C4-2B (cell line): Measurements from ENCODE around the gene RXRA.

Experiments used
- CTCF ChIP-seq: fragments of 450-650 bp; conservative IDR thresholded peaks from 2 replicates; pipeline ENCODE4 v1.5.1; 2017; ENCODE audit warnings: mild to moderate bottlenecking
- ZFX ChIP-seq: fragments of 450-650 bp; IDR thresholded peaks from 2 replicates; pipeline ENCODE4 v1.6.1; 2017

GRCh38 chr9:134444038-134444315 lies 117.7 kb downstream of the RXRA start:
- TF ChIP-seq CTCF (no peak), ZFX (no peak)
